GM18519 (cell line): ENCODE data around the gene FBXL7.

ENCODE experiments used
- ATAC-seq: cut with Tn5 transposase; IDR thresholded peaks from one replicate; pipeline ENCODE4 v1.9.1; 2021; ENCODE audit warnings: mild to moderate bottlenecking, moderate library complexity; ENCODE audit not compliant: unreplicated experiment, low FRiP score

Gene FBXL7

DNA sequence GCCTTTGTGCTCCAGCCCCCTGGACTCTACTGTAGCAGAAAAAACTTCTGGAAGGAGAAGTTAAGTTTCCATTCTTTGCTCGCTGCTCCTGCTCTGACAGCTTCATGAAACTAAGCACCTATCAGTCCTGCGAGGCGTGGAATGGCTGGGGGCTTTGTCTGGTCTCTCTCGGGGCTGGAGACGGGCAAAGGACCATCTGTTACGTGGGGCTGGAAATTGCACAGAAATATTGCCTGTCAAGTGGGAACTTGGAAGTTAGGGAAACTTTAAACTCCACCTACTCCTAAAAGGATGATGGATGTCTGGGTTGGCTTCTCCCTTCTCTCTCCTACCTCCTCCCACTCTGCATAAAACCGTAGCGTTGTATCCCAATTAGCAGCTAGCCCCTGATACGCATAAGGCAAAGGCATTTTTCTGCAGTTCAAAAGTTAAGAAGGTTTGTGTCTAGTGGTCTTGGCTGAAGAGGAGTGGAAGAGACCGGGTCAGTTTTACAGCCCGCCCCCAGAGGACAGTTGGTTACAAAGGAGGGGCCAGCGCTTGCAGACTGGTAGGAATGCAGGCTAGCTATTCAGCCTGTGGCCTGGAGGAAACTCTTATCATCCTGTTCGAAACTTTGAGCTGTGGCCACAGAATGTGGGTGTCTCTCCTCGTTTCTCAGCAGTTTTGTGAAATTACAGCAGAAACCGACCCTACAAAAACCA is 1.3 kb downstream of the FBXL7 start:
- ATAC-seq, result no peak

DNA sequence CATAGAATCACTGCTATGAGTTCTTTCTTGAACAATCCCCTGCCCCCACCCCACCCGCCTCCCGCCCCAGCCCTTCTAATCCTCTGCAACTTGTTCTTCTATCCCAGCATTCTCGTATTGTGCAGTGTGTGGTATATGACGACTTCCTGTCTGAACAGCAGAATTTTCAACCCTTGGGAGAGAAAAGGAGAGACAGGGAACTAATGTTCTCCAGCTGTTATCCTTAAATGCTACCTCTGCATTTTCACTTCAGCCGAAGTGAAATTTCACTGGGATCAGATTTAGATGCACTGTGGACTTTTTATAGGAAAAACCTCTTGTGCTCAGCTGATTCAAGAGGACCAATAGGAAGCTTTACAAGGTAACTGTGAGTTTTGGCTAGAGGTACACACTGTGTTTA is 2.2 kb downstream of the FBXL7 start:
- no peak for ATAC-seq

DNA sequence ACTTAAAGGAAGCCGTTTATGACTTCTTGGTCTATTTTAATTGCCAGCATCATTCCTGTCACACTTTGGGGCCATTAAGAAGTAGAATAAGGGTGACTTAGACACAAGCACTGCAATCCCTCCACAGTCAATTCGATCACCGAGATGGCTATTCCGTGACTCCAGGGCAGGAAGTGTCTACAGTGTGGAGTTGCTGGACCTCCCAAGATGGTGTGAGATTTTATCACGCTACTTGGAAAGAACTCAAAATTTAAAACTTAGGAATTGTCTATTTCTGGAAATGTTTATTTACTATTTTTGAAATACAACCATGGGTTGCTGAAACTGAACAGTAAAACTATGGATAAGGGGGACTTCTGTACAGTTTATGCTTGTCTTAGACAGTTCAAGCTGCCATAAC is 6.2 kb downstream of the FBXL7 start:
- ATAC-seq, result no peak

DNA sequence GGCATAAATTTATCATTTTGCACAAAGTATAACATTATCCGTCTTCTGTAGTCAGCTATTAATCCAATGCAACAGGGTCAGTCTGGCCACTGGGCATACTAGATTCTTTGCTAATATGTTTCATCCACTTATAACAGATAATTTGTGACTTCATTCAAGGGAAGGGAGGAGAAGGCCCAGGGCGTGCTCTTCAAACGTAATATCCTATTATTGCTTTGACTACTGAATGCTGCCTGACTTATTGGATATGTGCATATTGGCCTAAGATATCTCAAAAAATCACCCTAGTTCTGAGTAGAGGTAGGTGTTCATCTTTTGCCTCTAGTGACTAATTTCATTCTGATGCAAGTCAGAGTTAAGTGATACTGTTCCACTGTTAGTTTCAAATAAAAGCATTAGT is 6.9 kb downstream of the FBXL7 start:
- ATAC-seq, result no peak

DNA sequence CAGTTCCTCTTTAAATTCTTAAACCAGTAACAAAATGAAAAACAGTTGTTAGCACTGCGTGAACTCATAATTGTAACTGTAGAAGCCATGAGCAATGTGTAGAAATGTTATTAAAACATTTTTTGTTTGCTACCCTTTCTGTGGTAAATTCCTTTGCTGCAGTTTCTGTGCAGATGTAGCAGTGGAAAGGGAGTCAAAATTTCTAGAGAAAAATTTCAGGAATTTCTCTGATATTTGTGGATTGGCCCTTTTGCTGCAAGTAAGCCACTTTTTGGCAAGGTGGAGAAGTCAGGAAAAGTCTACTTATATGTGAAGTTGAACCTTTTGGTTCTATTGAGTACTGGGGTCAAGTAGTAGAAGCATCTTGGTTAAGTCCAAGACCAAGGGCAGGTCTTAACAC is 10.1 kb downstream of the FBXL7 start:
- ATAC-seq, result no peak

DNA sequence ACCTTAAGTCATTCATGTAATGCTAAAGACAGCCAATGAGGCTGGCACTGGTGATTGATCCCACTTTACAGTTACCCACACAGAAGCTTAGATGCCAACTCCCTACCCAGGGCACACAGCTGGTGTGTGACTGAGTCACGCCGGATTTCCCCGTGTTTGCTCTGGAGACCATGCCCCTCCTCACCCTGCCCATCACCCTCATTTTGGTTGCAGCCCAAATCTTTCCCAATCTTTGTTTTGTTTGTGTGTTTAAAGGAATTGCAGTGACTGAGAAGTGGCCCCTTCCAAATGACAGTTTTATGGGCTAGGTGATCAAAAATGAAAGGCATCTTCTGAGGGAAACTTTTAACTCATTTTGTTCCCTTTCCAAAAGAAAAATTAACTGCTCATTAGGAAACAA is 10.9 kb downstream of the FBXL7 start:
- ATAC-seq, result no peak

DNA sequence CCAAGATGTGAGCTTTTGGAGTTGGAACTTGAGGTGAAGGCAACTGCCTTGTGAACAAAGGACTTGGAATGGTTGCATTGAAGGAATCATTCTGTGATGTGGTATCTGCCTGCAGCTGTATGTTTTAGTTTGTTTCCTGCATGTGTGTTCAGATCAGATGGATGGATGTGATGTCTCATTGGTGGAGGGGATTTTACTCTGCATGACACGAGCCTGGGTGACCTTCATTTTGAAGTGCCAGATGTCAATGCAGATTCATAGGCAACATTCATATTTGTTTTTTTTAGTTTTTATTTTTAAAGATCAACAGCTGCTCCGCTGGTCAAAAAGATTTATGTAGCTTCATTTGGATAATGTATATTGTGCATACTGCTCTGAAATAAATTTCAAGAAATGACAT is 13.5 kb downstream of the FBXL7 start:
- no peak for ATAC-seq

DNA sequence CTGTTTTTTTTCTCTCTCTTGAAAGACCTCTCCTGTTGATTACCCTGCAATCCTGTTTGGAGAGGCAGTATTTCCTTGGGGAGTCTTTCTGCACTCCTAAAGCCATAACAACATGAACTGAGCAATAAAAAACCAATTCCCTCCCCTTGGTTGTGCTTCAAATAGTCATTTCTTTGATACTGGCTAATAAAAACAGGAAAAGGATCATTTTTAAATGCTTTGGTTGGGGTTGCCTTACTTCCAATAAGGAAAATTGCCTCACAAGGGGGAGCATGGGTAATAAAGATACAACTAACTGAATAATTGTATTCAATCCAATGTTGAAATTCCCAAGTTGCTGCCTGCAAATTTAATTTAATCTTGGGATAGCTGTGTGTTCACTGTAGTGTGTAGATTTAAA is 13.9 kb downstream of the FBXL7 start:
- ATAC-seq, result no peak

DNA sequence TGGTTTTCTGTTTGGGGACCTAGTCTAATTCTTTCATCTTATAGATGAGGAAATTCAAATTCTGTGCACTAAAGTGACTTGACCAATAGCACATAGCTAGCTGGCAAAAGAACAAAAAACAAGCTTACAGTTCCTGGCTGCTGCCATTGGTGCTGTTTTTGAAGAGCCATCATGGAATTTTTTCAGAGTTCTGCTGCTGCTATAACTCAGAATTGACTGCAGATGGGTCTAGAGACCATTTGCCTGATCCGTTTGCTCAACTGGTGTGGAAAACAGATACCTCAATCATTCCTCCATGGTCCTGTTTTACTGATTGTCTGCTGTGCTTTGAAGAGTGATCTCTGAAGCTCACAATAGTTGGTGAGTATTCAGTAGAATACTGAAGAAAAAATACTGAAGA is 15.2 kb downstream of the FBXL7 start:
- ATAC-seq, result no peak

DNA sequence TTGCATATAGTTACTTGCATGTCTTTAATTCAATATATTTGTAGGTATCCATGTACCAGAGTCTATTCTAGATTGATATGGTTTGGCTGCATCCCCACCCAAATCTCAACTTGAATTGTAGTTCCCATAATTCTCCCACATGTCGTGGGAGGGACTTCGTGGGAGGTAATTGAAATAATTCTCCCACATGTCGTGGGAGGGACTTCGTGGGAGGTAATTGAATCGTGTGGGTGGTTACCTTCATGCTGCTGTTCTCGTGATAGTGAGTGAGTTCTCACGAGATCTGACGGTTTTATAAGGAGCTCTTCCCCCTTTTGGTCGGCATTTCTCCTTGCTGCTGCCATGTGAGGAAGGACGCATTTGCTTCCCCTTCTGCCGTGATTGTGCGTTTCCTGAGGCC is 16.5 kb downstream of the FBXL7 start:
- no peak for ATAC-seq

DNA sequence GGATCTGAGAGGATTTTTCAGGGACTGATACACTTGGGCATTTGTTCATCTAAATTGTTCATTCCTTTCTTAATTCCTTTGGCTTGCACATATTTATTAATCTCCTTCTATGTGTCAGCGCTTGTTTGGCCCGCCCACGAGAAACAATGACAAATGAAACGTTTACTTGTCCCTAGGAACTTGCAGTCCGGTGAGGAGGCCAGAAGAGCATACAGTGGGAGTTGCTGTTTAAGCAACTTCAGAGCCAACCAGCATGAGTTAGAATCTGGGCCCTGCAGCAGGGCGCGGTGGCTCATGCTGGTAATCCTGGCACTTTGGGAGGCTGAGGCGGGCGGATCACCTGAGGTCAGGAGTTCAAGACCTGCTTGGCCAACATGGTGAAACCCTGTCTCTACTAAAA is 18.8 kb downstream of the FBXL7 start:
- ATAC-seq, result no peak

DNA sequence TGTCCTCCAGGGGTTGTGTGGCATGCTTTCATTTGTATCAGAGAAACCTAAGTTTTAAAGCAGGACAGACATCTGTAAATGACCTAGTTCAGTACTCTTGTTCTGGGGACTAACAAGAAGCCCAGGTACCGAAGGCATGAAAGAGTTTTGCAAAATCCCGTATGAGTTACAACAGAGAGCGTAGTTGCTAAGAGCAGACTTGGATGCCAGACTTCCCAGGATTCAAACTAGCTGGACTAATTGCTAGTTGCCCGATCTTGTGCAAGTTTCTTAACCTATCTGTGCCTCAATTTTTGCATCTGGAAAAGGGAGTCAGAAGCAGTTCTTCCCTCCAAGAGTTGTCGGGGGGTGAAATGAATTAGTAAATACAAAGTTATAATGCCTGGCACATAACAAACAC is 20.9 kb downstream of the FBXL7 start:
- ATAC-seq, result no peak

DNA sequence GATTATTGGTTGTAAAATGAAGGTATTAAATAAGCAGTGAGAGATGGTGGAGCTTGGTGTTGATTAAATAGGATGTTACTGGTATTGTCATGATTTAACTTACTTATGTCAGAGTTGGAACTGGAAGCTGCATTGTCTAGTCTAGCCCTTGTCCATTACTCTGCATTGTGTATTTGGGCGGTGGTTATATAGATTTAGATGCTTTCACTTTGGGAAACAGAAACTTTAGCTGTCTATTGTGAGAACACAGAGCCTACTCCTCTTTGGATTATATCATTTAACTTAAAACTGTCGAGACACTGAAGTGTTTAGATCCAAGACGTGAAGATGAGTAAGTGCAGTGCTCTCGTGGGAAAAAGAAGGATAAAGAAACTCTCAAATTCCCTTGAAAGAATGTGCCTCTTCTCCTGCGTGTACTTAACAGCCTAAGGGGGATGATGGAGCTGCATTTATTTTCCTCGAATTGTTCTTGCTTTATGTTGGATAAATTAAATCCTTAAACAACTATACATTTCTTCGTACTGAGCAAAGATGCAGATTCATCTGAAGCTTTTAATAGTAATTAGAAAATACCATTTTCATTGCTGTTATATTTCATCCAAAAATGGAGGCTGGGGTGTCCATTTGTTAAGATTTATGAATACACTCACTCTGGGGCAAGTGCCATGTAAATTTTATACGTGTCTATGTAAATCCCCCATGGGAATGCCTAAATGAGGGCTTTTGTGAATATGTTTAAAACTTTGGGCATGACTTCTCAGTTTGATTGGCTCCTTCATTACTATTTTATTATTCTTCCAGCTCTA is 21.6 kb downstream of the FBXL7 start:
- ATAC-seq, result no peak

DNA sequence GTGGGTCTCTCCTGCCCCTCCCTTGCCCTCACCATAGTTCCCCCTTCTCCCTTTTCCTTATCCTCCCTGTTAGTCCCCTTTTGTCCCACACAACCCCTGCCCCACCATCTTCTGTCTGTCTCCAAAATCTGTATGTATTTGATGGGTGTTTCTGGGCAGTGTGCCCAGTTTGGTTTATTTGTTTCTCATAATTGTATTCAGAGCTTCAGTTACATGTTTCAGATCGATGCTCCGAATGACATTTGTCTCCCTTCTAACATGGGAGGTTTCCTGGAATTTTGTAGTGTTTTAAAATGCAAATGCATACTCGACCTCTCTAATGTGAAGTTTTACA is 22.2 kb downstream of the FBXL7 start:
- ATAC-seq, result no peak

DNA sequence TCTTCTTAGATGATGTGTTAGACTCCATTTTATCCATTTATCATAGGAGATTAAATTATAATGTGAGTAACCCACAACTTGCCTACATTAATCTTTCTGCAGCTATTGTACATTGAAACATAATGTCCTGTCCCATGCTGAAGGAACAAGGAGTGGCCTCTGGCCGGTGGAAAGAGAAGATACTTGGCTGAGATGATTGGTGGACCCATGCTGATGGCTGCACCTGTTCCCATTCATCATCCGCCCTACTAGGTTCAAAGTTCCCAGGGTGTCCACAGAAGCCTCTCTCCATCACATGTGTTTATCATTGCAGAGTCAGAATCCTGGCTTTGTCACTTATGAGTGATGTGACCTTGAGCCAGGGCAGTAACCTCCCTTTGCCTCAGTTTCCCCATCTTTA is 24.7 kb downstream of the FBXL7 start:
- ATAC-seq, result no peak

DNA sequence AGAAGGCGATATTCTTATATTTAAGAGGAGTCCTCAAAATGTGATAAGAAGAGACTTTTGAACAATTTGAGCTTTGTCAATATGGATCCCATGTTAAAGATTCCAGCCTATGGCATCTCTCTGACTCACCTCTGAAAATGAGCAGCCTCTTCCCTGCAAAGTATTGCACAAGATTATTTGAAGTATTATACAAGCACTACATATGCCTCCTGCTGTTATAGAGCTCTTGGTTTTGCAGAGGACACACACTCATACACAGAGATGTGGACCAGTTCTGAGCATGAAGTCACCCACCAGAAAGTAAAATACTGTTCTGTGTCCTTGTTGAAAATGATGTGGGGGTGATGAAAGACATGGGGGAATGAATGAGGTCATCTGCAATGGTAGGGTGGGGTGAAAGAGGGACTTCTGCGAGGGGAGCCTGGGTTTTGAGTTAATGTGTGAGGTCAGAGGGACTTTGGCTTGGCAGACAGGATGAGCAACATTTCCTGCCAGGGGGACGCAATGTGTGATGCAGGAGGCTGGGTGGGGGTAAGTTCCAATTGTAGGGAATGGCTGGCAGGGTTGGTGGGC is 25.8 kb downstream of the FBXL7 start:
- no peak for ATAC-seq

DNA sequence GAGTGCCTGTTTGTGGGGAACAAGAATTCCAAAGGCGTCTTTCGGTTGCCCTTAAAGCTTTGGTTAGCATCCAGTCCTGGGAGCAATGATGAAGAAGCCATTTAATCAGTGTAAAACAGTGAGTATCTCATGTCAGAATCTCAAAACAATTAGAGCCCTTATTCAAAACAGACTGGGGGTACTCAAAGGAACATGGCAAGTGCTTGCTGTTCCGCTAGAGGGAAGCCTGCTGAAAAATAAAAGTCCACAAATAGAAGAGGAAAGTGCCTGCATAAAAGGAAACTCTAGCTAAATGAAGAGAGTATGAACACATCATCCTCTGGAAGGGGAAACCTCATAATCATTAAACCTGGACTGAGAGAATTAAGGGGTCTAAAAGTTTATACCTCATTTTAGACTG is 26.4 kb downstream of the FBXL7 start:
- no peak for ATAC-seq

DNA sequence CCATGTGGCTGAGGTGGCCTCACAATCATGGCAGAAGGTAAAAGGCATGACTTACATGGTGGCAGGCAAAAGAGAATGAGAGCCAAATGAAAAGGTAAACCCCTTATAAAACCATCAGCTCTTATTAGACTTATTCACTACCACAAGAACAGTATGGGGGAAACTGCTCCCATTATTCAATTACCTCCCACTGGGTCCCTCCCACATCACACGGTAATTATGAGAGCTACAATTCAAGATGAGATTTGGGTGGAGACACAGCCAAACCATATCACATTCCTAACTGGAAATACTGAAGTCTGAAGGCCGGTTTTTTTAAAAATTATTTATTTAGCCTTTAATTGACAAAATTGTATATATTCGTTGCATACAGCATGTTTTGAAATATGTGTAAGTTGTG is 28.5 kb downstream of the FBXL7 start:
- no peak for ATAC-seq

DNA sequence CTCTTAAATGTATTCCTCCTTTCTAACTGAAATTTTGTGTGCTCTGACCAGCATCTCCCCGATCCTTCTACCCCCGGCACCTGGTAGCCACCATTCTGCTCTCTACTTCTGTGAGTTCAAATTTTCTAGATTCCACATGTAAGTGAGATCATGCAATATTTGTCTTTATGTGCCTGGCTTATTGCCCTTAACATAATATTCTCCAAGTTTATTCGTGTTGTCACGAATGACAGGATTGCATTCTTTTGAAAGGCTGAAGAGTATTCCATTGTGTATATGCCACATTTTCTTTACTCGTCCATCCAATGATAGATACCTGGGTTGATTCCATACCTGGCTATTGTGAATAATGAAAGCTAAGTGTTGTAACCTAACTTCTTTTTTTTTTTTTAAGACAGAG is 29.0 kb downstream of the FBXL7 start:
- no peak for ATAC-seq

DNA sequence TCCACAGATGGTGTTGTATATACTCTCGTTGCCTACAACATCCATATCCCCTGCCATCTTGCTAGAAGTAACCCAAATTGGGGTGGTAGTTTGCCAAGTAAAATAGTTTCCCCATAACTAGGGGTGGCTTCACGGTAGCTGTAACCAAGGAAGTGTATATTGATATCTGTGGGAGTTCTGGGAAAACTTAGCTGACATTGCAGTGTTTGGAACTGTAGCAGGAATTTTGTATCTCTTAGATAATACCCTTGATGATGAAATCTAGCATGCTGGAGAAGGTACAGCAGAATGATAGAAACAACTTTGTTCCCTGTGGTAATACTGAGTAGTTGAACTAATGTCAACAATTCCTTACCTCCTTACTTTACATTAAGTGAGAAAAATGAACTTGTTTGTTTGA is 29.8 kb downstream of the FBXL7 start:
- no peak for ATAC-seq

DNA sequence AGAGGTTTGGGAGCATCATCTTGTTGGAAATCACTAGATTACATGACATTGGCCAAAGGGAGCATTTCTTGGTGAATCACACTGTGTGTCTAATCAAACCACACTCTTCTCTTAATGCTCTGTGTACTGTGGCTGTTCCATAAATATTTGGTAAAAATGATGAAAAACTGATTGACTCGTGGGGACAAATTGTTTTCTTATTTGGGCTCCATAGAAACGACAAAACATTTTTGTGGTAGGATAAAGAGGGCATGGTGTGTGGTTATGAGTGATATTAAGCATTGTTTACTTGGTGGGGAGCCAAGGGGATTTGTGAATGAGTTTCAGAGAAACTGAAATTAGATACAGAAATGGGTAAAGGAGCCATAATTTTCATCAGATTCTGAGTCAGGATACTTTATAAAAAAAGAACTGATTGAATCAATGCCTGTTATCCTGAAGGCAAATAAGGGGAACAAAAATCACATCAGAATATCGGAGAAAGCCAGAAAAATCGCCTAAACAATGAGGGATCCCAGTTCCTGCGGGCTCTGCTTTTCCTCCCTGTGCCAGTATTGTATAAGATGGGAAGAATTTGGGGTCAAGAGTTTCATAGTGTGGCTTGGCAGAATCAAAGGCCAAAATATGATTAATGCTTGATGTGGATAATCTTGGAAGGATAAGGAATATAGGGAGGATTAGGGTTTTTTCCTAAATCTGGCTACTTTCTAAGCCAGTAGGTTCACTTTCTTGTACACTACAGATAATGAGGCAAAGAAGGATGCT is 33.3 kb downstream of the FBXL7 start:
- ATAC-seq, result no peak
